HG02610 (cell line): Measurements from ENCODE around the gene RAB12.

ENCODE experiments used
- ATAC-seq: cut with Tn5 transposase; IDR thresholded peaks from one replicate; pipeline ENCODE4 v1.9.1; 2021; ENCODE audit warnings: mild to moderate bottlenecking, moderate library complexity; ENCODE audit not compliant: unreplicated experiment

The RAB12 gene

DNA sequence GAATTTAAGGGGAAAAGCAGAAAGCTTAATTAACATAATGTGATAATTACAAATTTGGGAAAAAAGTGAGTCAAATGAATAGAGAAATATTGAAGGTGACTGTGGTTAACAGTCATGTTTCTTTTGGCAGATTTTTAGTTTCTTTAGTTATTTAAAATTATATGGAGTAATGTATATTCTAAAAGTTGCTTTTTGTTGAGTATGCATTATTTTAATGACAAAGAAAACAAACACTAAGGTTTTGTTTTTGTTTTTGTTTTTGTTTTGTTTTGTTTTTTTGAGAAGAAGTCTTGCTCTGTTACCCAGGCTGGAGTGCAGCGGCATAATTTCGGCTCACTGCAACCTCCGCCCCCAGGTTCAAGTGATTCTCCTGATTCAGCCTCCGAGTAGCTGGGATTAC is 65.8 kb downstream of the RAB12 start:
- no peak for ATAC-seq

DNA sequence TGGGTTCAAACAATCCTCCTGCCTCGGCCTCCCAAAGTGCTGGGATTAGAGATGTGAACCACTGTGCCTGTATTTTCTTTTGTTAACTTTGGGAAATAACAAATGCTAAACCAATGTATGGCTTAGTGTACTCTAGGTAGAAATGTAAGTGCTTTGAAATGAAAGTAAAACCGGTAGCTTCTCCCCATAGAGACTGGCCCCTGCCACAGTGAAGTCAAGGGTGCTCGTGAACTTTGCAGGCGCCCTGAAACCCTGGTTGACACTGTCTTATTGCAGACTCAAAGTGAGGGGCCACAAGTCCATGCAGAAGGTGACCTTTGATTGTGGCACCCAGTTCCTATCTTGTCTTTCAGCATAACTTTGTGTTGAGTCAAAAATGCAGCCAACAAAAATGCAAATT is 72.0 kb downstream of the RAB12 start:
- ATAC-seq, result no peak

DNA sequence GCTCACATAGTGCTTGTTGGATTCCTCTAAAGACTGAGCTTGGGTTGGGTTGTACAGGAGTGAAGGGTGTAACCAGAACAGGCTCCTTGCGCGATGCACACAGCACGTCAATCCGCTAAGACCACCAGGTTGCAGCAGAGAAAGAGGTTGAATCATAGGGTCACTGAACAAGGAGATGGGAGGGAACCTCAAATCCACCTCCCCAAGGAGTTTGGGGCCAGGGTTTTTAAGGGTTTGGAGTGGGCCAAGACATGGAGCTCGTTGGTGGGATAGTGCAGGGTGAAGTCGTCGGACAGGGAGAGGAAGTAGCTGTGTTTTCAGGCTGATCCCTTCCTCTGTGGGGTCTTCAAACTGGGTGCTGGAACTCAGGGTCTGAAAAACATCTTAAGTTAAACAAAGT is 75.3 kb downstream of the RAB12 start:
- no peak for ATAC-seq

DNA sequence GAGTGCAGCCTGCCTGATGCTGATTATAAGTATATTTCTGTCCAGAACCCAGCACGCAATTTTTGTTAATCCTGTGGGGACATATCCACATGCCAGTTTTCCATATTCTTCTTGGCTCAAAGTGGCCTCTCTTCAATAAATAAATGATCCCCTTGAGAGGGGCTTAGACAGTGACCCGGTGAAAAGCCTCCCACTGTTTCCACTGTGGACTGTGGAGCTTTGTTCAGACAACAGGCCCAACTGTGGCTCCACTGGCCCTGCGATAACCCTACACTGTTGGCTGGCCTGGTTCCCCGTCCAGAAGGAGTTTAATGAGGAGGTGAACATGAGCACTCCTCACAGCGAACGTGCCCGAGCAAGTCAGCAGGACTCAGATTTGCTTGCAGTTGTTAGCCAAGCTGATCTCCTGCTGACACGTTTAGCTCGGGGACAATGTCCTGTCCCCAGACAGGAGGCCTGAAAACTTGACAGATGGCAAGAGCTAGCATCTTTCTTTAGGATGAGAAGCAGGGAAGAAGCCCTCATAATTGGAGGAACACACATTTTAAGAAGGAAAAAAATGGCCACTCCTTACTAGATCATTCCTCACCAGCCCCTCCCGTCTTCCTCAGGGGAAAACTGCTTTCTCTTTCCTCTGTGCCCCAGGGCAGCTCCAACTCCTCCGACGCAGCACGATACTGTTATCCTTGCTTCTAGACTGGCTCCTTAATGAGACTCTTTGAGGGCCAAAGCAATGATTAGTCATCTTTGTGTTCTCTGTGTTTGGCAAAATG is 76.1 kb downstream of the RAB12 start:
- ATAC-seq, result no peak

DNA sequence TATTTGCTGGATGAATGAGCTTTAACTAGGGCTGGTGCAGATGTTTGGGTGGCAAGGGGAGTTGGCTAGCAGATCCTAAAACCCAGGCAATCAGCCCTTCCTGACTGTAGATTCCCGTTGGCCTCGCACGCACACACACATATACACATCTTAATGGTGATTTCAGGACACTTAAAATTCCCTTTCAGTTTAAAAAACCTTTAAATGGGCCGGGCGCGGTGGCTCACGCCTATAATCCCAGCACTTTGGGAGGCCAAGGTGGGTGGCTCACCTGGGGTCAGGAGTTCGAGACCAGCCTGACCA is 76.6 kb downstream of the RAB12 start:
- no peak for ATAC-seq

DNA sequence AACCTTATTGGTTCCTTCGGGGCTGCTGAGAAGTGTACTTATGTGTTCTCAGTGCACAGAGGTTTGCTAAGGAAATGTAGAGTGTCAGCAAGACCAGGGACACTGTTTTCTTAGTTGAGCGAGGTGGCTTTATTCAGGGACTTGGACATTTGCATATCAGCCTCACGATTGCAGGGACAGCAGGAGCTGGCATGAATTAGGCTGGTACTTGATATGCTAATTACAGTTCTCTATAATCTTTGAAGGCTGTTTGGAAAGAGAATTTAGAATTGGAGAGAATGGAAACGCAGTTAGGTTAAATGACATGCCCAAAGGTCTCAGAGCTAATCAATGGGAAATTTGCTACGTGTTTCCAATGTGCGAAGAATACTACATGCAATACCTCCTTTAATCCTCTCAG is 77.4 kb downstream of the RAB12 start:
- no peak for ATAC-seq

DNA sequence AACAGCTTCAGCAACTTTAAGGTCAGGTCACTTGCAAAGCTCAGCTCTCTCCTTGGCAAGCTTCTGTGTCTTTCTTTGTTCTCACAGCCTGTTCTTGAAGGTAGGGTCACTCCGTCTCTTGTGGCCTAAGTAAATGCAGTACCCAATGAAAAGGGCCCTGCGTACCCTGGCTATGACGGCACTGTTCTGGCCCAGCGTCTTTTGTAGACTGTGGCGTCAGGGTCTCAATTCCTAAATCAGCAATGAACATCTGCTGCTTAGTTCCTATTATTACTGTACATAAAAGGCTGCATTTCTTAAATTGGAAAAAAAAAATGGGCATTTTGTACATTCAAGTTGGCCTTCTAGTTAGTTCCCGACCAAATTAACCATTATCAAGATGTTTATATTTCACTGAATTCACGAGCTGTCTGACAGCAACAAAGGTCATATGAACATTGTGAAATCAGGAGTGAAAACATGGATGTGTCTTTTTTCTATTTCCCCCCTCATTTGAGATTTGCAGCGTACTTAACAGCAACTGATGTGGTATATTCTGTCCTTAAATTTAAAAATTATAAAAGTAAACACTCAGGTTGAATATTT is 79.1 kb downstream of the RAB12 start:
- no peak for ATAC-seq

DNA sequence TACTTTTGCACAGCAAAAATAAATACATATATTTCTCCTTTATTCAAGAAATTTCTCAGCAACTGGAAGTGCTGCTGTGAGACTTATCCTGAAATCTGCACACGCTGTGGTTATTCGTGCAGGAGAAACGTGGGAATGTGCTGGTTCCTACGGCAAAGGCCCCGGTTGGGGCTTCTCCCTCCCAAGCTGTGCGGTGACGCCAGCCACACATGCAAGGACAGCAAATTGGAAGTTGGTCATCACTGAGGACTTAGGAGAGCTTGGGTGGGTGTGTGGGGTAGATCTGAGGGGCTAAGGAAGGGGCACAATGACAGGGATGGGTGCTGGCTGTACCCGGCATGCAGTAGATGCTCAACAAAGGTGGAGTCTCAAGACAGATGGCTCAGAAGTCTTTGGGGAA is 79.6 kb downstream of the RAB12 start:
- ATAC-seq, result no peak
